ENCODE measurements around the gene DCLK1. TPM values are rescaled to one million over a fixed set of nuclear protein-coding genes. Genes with fewer than 3 reads are reported as not detected.

Gene DCLK1
- total RNA-seq, 1 donor from 2014 or later: not detected

- Mint-ChIP-seq H3K4me3 (no peak overlapping the region), H3K36me3 (ENCODE audit: low read depth) (no peaks in the 10 kb centered on the region), H3K4me1 (no peaks in the 10 kb centered on the region), H3K27ac (no peak overlapping the region), H3K27me3 (no peaks in the 10 kb centered on the region), H3K9me3 (peaks cover 3% of the 10 kb centered on the region)
- intact Hi-C loops (cut with micrococcal nuclease): no loop called here
- ATAC-seq (ENCODE audit: low read depth): no peak
- DNase-seq: no peak
- POLR2A ChIA-PET: no interaction called here
- CTCF ChIA-PET: no interaction called here
- no peak for TF ChIP-seq CTCF (IDR thresholded peaks at IDR 0.05)
These were observed 210.4 kb downstream of the DCLK1 start for GRCh38 chr13:35920816-35921215.

GRCh38 chr13:35917942-35918645 is 213.1 kb downstream of the DCLK1 start:
- no peak for TF ChIP-seq CTCF (IDR thresholded peaks at IDR 0.05)
- H3K36me3 Mint-ChIP-seq (ENCODE audit: low read depth): no peaks in the 10 kb centered on the region
- no peaks in the 10 kb centered on the region for H3K4me1 Mint-ChIP-seq
- H3K27ac Mint-ChIP-seq: no peak overlapping the region
- CTCF ChIA-PET: no interaction called here
- intact Hi-C loops (cut with micrococcal nuclease): no loop called here
- H3K4me3 Mint-ChIP-seq: no peak overlapping the region
- ATAC-seq (ENCODE audit: low read depth) (no peak), DNase-seq (no peak)
- POLR2A ChIA-PET: no interaction called here
- H3K27me3 Mint-ChIP-seq: no peaks in the 10 kb centered on the region
- no peaks in the 10 kb centered on the region for H3K9me3 Mint-ChIP-seq

GRCh38 chr13:35917252-35917941 is 213.8 kb downstream of the DCLK1 start:
- H3K27me3 Mint-ChIP-seq: no peaks in the 10 kb centered on the region
- ChIA-PET CTCF (no interaction called here), POLR2A (no interaction called here)
- H3K36me3 Mint-ChIP-seq (ENCODE audit: low read depth): no peaks in the 10 kb centered on the region
- no peak overlapping the region for H3K4me3 Mint-ChIP-seq
- intact Hi-C loops (cut with micrococcal nuclease): no loop called here
- no peak for DNase-seq
- TF ChIP-seq CTCF (IDR thresholded peaks at IDR 0.05): no peak
- no peak for ATAC-seq (ENCODE audit: low read depth)
- H3K9me3 Mint-ChIP-seq: peaks cover 2% of the 10 kb centered on the region
- no peaks in the 10 kb centered on the region for H3K4me1 Mint-ChIP-seq
- H3K27ac Mint-ChIP-seq: no peak overlapping the region

GRCh38 chr13:35916146-35916545 is 215.0 kb downstream of the DCLK1 start:
- no peaks in the 10 kb centered on the region for H3K36me3 Mint-ChIP-seq (ENCODE audit: low read depth)
- H3K27ac Mint-ChIP-seq: no peak overlapping the region
- DNase-seq: no peak
- no peak for TF ChIP-seq CTCF (IDR thresholded peaks at IDR 0.05)
- H3K27me3 Mint-ChIP-seq: no peaks in the 10 kb centered on the region
- ChIA-PET CTCF (no interaction called here), POLR2A (no interaction called here)
- intact Hi-C loops (cut with micrococcal nuclease): no loop called here
- H3K9me3 Mint-ChIP-seq: peaks cover 5% of the 10 kb centered on the region
- no peak overlapping the region for H3K4me3 Mint-ChIP-seq
- no peaks in the 10 kb centered on the region for H3K4me1 Mint-ChIP-seq
- no peak for ATAC-seq (ENCODE audit: low read depth)

GRCh38 chr13:35914662-35915061 is 216.5 kb downstream of the DCLK1 start:
- peaks cover 5% of the 10 kb centered on the region for H3K9me3 Mint-ChIP-seq
- ATAC-seq (ENCODE audit: low read depth) (no peak), DNase-seq (no peak)
- H3K27ac Mint-ChIP-seq: no peak overlapping the region
- no peaks in the 10 kb centered on the region for H3K27me3 Mint-ChIP-seq
- intact Hi-C loops (cut with micrococcal nuclease): no loop called here
- ChIA-PET POLR2A (no interaction called here), CTCF (no interaction called here)
- no peaks in the 10 kb centered on the region for H3K4me1 Mint-ChIP-seq
- H3K4me3 Mint-ChIP-seq: no peak overlapping the region
- no peaks in the 10 kb centered on the region for H3K36me3 Mint-ChIP-seq (ENCODE audit: low read depth)
- no peak for TF ChIP-seq CTCF (IDR thresholded peaks at IDR 0.05)

Data from activated B cell treated with CpG ODN at 0.5 μM for 24 hours (primary cell).